Activated naive CD4-positive, alpha-beta T cell treated with anti-CD3 and anti-CD28 coated beads, Interleukin-2, amount 50 U/mL, for 16 hours (primary cell): ENCODE data around the gene TCF7L2.

ENCODE experiments used
- DNase-seq: peaks from one replicate; pipeline ENCODE4 v3.0.0-alpha.2; 2020

TCF7L2 gene

GRCh38 chr10:113001599-113002448 is 51.8 kb downstream of the TCF7L2 start:
- DNase-seq, result no peak

- no peak for DNase-seq
These were observed 52.4 kb downstream of the TCF7L2 start for GRCh38 chr10:113002449-113002777.

DNA sequence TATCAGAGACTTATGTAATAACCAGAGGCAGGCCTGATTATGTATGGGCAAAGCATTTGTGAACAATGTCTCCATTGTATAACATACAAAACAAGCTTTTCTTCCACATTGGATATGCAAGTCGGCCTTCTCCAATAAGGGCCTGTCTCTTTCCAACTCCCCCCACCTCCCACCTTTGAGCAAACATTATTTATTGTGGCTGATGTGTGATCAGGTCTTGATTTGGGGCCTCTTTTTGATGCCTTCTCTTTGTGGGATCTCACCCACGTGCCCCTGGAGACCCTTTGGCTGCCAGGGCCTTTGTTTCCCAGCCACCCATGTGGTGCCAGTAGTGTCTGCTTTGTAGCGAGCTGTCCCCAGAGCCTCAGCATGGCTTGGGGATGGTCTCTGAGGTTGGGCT is 53.0 kb downstream of the TCF7L2 start:
- no peak for DNase-seq

DNA sequence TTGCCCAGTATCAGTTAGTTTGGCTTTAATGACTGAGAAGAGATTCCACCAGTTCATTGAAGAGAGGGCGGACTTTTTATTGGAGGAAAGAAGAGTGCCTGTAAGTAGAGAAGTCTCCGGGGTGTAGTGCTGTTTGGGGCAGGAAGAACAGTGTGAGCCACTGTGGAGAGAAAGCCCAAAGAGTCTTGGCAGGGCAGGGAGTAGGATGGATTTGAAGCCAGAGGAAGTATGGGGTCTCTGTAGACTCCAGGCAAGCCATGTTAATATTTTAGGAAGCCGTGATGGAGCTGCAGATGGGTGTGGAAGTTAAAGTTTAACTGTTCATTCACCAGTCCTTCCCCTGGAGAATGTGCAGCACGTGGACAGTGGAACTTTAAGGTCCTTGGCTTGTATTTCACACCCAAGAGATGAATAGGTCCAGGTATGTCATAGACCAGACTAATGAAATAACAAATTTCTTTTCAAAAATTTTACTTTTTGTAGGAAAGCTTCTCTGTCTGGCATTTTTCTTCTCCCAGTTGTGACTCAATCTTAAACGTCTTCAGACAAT is 54.1 kb downstream of the TCF7L2 start:
- no peak for DNase-seq

- DNase-seq, result no peak
These were observed 55.3 kb downstream of the TCF7L2 start for GRCh38 chr10:113005380-113005779.

GRCh38 chr10:113006656-113007342 is 56.8 kb downstream of the TCF7L2 start:
- DNase-seq, result no peak

DNA sequence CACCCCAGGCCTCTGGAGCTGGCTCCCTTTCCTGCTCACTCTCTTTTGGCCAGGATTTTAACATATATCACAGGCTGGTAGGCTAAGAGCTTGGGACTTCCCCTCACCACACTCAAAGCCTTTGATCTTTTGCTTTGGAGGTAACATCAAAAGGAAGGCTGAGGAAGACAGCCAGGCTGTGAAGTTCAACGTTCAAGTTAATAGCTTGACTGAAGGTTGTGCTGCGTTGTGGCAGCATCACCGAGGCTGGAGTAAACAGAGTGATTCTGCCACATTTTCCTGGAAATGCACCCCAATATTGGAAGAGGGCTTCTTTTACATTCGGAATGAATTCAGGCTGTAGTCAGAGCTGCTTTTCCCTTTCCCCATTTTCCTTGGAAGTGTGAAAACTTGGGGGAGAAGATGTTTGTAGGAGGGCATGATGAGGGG is 57.3 kb downstream of the TCF7L2 start:
- DNase-seq, result peak; percentile 27

GRCh38 chr10:113007821-113008220 is 57.8 kb downstream of the TCF7L2 start:
- DNase-seq, result peak; percentile 17

GRCh38 chr10:113011592-113012374 is 61.7 kb downstream of the TCF7L2 start:
- DNase-seq, result no peak

- DNase-seq, result no peak
These were observed 65.2 kb downstream of the TCF7L2 start for GRCh38 chr10:113015201-113015600.

- DNase-seq, result no peak
These were observed 67.3 kb downstream of the TCF7L2 start for GRCh38 chr10:113017376-113017775.

GRCh38 chr10:113018034-113018433 is 68.0 kb downstream of the TCF7L2 start:
- DNase-seq, result no peak

GRCh38 chr10:113019096-113019495 is 69.0 kb downstream of the TCF7L2 start:
- DNase-seq, result no peak

- DNase-seq, result no peak
These were observed 69.8 kb downstream of the TCF7L2 start for GRCh38 chr10:113019692-113020474.

DNA sequence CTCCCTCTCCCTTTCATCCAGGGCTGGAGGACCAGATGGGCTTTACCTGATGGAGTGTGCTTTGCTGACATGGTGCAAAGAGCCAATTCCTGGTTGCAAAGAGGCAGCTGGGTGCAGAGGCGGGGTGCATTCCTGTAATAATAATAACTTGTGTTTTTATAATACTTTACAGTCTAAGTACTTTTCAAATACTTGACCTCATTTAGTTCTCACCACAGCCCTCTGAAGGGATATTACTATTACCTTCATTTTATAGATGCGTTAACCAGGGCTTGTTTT is 70.4 kb downstream of the TCF7L2 start:
- no peak for DNase-seq

DNA sequence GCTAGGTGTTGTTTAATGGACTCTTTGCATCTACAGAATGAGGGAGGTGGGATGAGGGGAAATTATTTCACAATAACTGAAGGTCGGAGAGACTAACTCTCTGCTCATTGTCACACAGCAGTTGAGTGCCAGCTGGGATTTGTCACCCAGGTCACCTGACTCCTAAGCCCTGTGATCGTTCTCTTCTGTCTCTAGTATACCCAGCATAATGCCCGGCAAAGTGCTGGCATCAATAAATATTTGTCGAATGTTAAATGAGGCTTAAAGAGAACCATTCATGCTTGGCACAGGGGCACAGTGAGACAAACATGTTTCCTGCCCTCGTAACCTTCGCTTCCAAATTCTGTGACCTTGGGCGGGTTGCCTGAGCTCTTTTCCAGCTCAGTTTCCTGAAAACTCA is 70.8 kb downstream of the TCF7L2 start:
- no peak for DNase-seq

GRCh38 chr10:113021268-113022040 is 71.4 kb downstream of the TCF7L2 start:
- no peak for DNase-seq

DNA sequence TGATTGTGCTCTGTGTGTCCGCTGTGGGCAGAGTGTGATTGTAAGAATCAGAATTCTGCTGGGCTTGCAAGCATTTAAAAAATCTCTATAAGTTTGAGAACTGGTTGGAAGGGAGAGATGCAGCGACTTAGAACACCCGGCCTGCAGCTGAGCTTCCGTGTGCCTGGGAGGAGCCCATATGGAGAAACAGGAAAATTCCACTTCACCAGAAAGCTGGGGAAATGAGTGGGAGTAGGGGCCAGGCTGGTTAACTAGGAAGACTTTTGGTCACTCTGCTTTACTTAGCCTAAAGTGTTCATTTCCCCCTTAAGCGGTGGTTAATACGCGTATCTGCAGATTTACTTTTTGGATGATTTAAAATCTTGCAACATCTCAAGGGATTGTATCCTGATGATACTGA is 72.2 kb downstream of the TCF7L2 start:
- DNase-seq, result no peak

- no peak for DNase-seq
These were observed 73.0 kb downstream of the TCF7L2 start for GRCh38 chr10:113023017-113023416.

DNA sequence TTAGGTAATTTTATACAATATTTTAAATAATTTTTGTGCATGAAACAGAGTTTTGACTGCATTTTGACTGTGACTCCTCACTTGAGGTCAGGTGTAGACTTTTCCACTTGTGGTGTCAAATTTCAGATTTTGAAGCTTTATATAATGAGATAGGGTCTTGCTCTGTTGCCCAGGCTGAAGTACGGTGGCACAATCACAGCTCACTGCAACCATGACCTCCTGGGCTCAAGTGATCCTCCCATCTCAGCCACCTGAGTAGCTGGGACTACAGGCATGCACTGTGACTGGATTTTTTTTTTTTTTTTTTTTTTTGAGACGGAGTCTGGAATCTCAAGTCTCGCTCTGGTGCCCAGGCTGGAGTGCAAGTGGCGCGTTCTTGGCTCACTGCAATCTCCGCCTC is 74.9 kb downstream of the TCF7L2 start:
- DNase-seq, result no peak

DNA sequence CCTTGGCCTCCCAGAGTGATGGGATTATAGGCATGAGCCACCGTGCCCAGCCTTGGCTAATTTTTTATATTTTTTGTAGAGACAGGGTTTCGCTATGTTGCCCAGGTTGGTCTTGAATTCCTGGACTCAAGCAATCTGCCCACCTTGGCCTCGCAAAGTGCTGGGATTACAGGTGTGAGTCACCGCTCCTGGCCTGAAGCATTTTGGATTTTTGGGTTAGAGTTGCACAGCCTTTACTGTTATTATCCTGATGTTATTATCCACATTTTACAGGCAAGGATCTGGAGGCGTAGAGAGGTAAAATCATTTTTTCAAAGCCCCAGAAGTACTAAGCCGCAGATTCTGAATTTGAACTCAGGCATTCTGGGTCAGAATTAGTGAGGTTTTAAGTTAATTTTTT is 75.4 kb downstream of the TCF7L2 start:
- DNase-seq, result no peak

GRCh38 chr10:113026679-113027078 is 76.6 kb downstream of the TCF7L2 start:
- DNase-seq, result no peak
